Measurements from ENCODE around the gene PRM1. TPM values are rescaled to one million over a fixed set of nuclear protein-coding genes. Genes with fewer than 3 reads are reported as not detected.

Gene PRM1
- total RNA-seq, 2 donors from 2014 or later = 1.8 to 992 TPM

- intact Hi-C loops (cut with DNase I) = no loop called here
- WGBS = 66% methylated on average over 3 of the region's 3 CpGs
- H3K4me1 ChIP-seq (replicated peaks) = no peaks in the 10 kb centered on the region
These were observed 20.5 kb downstream of the PRM1 start for GRCh38 chr16:11260596-11260966.

DNA sequence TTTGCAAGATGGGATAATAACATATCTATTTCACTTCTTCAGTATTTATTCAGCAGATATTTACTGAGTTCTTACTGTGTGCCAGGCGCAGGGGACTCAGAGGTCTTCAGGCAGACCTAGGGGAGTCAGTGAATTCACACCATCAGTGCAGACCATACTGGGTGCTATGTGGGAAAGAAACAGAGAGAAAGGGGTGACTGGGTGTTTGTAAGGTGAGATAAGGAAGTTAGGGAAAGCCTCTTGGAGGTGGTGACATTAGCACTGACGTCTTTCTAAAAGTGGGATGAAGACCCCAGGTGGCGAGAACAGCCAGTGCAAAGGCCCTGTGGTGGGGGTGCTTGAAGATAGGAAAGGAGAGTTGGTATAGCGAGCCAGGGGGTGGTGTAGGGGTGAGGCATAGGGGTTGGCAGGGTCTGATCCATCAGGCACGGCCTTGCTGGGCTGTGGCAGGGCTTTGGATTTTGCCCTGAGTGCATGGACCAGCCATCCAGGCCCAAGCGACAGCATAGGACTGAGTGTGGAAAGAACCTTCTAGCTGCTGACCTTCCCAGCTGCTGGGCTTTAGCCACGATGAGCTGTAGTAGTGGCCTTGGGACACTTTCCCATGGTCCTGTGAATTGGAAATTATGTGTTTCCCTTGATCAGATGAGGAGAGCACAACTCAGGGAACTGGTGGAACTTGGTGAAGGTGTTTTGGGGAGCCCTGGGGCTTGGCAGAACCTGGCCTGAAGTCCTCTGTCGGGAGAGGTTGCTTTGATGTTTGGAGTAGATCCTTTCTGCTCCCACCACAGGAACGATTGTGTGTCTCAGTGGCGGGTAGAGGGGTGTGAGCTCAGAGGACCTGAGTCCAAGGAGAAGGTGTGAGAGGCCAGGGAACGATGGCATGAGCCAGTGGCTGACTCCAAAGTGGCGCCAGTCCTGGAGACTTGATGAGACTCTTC lies 21.2 kb downstream of the PRM1 start:
- Histone ChIP-seq H3K27ac (no peak overlapping the region), H3K27me3 (replicated peaks; ENCODE audit: insufficient read depth) (no peaks in the 10 kb centered on the region), H3K9me3 (no peaks in the 10 kb centered on the region), H3K4me3 (no peak overlapping the region), H3K36me3 (no peaks in the 10 kb centered on the region), H3K4me1 (replicated peaks) (no peaks in the 10 kb centered on the region)
- no peak for DNase-seq (ENCODE audit: low spot score)
- no peak for TF ChIP-seq POLR2AphosphoS5 (IDR thresholded peaks at IDR 0.05)
- TF ChIP-seq CTCF (IDR thresholded peaks at IDR 0.05) = no peak
- no peak for TF ChIP-seq POLR2A (IDR thresholded peaks at IDR 0.05)
- intact Hi-C loops (cut with DNase I) = loop anchor here (10.0 kb wide), 2 partner anchors 125 to 155 kb away; no protein-coding TSS in a partner anchor
- 90% methylated on average over 12 of the region's 12 CpGs for whole genome bisulfite sequencing

More at GRCh38 chr16:11260596-11260966, 20.5 kb downstream of the PRM1 start:
- no peak for DNase-seq (ENCODE audit: low spot score)
- Histone ChIP-seq H3K27ac (no peak overlapping the region), H3K27me3 (replicated peaks; ENCODE audit: insufficient read depth) (no peaks in the 10 kb centered on the region), H3K4me3 (no peak overlapping the region), H3K36me3 (no peaks in the 10 kb centered on the region), H3K9me3 (no peaks in the 10 kb centered on the region)
- TF ChIP-seq POLR2A (IDR thresholded peaks at IDR 0.05) (no peak), CTCF (IDR thresholded peaks at IDR 0.05) (no peak), POLR2AphosphoS5 (IDR thresholded peaks at IDR 0.05) (no peak)

DNA sequence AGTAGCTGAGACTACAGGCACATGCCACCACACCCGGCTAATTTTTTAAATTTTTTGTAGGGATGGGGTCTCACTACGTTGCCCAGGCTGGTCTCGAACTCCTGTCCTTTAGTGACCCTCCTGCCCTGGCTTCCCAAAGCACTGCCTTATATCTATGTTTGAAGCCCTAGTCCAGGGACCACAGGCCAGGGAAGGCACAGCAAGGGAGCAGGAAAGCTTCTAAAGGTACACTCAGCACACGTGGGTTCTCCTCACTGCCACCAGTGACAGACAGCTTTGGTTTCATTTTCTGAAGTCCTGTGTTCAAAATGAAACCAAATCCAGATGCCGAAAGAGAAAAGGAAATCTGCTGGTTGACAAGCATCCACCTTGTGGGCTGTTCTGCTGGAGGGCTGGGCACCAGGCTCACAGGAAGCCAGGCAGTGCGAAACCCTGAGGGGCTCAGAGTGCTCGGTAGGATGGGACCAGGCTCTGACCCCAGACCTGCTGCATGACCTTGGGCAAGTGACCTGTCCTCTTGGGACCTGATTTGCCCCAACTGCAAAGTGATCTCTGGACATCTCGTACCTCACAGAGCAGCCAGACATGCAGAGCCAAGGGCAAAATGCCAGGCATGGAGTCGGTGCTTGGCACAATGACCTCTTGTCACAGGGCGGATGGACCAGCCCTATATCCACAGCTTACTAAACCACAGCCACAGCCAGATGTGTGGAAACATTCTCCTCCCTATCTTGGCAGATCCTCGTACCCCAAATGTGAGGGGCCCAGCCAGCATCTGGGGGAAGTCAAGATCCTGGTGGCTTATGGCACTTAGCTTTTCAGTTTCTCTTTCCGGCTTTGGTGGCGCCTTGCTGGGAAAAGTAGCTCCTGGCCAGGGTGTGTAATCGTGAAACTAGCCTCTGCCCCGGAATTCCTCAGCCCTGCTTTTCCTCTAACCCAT lies 22.3 kb downstream of the PRM1 start:
- Histone ChIP-seq H3K27ac (no peak overlapping the region), H3K36me3 (no peaks in the 10 kb centered on the region), H3K27me3 (replicated peaks; ENCODE audit: insufficient read depth) (no peaks in the 10 kb centered on the region), H3K9me3 (no peaks in the 10 kb centered on the region), H3K4me3 (no peak overlapping the region), H3K4me1 (replicated peaks) (no peaks in the 10 kb centered on the region)
- intact Hi-C loops (cut with DNase I) = loop anchor here (10.0 kb wide), 2 partner anchors 124 to 154 kb away; no protein-coding TSS in a partner anchor
- 54% methylated on average over 15 of the region's 15 CpGs for WGBS
- TF ChIP-seq POLR2AphosphoS5 (IDR thresholded peaks at IDR 0.05) (no peak), POLR2A (IDR thresholded peaks at IDR 0.05) (no peak), CTCF (IDR thresholded peaks at IDR 0.05) (no peak)
- DNase-seq (ENCODE audit: low spot score) = no peak

- Histone ChIP-seq H3K27ac (peak overlapping the region; percentile 98 to 99), H3K4me3 (peak overlapping the region; percentile 73 to 93), H3K4me1 (replicated peaks) (no peaks in the 10 kb centered on the region), H3K27me3 (replicated peaks; ENCODE audit: insufficient read depth) (no peaks in the 10 kb centered on the region), H3K9me3 (no peaks in the 10 kb centered on the region), H3K36me3 (no peaks in the 10 kb centered on the region)
- DNase-seq (ENCODE audit: low spot score) = peak; percentile 73
- peak; percentile 24 for TF ChIP-seq POLR2AphosphoS5 (IDR thresholded peaks at IDR 0.05)
- TF ChIP-seq POLR2A (IDR thresholded peaks at IDR 0.05) = no peak
- peak; percentile 43 to 78 (median 69) for TF ChIP-seq CTCF (IDR thresholded peaks at IDR 0.05)
- intact Hi-C loops (cut with DNase I) = loop anchor here (2.0 to 10.0 kb wide), 3 partner anchors 123 to 287 kb away; no protein-coding TSS in a partner anchor
- 27% methylated on average over 21 of the region's 21 CpGs for WGBS
These were observed 23.8 kb downstream of the PRM1 start for GRCh38 chr16:11257131-11257938.

Measured in prostate gland (tissue), 2 donors.